GM12875 (cell line): ENCODE data around the gene TMEM170A.

Experiments used
- H3K4me3 ChIP-seq: one replicate; pipeline ENCODE4 v1.5.1; 2011; ENCODE audit warnings: low read depth, low read length, control low read depth
- TF ChIP-seq, protein P1 (sequence below): IDR thresholded peaks from 2 replicates; pipeline ENCODE4 v1.5.1; 2011; ENCODE audit warnings: low read depth, mild to moderate bottlenecking, control low read depth, inconsistent platforms, low read length, moderate library complexity, borderline replicate concordance; ENCODE audit not compliant: insufficient read depth

Gene TMEM170A

DNA sequence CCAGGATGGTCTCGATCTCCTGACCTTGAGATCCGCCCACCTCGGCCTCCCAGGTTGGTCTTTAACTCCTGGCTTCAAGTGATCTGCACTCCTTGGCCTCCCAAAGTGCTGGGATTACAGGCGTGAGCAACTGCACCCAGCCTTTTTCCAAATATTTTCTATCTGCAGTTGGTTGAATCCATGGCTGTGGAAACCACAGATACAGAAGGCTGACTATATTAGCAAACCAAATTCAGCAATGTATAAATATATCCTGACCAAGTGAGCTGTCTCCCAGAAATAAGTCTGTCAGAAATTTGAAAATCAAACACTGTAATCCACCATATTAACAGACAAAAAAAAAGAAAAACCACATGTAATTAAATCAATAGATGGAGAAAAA lies 40.8 kb downstream of the TMEM170A start:
- TF ChIP-seq, protein P1, sequence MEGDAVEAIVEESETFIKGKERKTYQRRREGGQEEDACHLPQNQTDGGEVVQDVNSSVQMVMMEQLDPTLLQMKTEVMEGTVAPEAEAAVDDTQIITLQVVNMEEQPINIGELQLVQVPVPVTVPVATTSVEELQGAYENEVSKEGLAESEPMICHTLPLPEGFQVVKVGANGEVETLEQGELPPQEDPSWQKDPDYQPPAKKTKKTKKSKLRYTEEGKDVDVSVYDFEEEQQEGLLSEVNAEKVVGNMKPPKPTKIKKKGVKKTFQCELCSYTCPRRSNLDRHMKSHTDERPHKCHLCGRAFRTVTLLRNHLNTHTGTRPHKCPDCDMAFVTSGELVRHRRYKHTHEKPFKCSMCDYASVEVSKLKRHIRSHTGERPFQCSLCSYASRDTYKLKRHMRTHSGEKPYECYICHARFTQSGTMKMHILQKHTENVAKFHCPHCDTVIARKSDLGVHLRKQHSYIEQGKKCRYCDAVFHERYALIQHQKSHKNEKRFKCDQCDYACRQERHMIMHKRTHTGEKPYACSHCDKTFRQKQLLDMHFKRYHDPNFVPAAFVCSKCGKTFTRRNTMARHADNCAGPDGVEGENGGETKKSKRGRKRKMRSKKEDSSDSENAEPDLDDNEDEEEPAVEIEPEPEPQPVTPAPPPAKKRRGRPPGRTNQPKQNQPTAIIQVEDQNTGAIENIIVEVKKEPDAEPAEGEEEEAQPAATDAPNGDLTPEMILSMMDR: no peak
- H3K4me3 ChIP-seq: no peak overlapping the region

DNA sequence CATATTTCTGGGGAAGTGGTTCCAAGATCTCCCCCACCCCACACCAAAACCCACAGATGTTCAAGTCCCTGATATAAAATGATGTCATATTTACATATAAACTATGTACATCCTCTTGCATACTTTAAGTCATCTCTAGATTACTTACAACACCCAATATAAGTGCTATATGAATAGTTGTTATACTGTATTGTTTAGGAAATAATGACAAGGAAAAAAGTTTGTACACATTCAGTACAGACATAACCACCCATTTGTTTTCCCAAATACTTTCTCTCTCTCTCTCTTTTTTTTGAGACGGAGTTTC lies 42.7 kb downstream of the TMEM170A start:
- H3K4me3 ChIP-seq: no peak overlapping the region
- TF ChIP-seq, protein P1: no peak

DNA sequence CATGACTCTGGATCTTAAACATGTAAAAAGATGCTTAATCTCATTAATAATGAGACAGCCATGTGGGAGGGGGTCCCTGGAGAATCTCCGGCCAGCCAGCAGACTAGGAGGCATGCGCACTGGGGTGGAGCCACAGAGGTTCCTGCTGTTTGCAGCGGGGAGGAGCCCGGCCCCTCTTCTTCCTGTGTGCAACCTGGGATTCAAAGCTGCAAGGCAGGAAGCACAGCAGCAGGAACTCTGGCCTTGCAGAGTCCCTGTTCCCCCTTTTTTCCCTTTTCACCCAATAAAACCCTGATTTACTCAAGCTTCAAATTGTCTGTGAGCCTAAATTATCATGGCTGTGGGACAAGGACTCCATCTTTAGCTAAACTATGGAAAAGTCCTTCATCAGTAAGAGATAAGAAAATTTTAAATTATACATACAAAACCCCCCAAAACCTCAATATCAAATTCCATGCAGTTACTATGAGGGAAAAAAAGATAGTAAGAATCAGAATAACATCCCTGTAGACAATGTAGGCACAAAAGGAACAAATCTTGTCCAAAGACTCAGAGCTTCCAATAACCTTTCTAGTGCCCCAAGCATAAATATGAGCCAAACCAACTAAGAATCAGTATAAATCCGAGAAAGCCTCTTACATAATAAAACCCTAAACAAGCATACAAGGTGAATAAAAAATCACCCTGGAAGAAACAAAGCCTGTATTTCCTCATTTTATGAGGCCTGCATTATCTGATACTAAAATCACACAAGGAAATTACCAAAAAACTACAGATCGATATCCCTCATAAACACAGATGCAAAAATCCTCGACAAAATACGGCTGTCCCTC lies 43.3 kb downstream of the TMEM170A start:
- no peak overlapping the region for H3K4me3 ChIP-seq

DNA sequence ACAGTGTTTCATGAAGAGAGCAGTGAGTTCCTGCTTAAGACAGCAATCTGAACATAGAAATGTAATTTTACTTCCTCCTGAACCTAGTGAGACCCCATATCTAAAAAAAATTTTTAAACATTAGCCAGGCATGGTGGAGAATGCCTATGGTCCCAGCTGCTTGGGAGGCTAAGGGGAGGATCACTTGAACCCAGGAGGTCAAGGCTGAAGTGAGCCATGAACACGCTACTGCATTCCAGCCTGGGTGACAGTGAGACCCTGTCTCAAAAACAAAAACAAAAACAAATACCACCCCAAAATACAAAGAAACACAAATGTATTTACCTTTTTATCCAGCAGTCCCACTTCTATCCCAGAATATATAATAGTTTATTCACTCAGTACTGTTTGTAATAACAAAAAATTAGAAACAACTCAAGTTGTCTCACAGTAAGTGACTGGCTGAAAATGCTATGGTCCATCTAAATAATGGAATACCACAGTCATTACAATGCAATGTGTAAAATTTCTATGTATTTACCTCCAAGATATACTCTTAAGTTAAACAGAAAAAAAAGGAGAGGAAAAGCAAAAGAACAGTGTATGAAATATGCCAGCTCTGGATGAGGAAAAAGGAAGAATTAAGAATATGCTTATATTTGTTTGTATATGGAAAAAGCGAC lies 47.5 kb downstream of the TMEM170A start:
- no peak overlapping the region for H3K4me3 ChIP-seq
- TF ChIP-seq, protein P1: no peak

More for the DNA sequence above, 43.3 kb downstream of the TMEM170A start:
- TF ChIP-seq, protein P1: no peak

DNA sequence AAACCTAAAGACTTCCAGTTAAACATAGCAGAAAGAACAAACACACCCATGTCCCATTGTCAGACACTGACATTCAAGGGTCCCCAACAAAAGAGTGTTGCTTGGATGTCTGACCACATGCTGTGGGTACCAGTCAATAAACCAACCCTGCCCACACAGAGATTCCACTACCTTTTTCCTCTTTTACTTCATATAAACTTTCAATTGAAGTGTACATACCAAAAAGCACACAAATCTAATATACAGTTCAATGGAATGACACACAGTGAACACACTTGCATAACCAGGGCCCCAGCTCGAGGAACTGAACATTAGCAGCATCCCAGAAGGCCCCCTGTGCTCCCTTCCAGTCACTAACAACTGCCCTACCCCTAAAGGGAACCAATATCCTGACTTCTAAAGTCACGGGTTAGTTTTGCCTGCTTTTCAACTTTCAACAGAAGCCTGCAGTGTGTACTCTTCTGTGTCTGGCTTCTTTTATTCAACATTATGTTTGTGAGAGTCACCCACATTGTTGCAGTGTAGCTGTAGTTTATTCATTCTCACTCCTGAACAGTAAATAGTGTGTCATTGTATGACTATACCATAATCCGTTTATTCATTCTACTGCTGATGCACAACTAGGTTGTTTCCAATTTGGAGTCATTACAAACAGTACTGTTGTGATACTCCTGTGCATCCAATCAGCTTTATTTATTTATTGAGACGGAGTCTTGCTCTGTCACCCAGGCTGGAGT lies 49.2 kb downstream of the TMEM170A start:
- H3K4me3 ChIP-seq: no peak overlapping the region
- TF ChIP-seq, protein P1: no peak

DNA sequence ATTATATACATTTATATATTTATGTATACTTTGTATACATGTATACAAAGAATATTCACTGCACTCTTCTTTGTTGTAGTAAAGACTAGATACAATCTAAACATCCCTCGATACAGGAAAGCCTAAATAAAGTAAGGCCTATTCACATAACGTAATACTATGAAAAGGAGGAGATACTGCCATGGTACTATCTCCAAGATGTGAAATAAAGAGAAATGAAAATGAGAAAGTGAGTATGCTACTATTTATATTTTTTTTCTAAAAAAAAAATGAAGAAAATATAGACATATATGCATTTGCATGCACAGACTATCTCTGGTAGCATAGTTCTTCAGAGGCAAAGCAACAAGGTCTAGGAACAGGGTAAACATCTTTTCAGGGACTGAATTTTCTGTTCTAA lies 50.5 kb downstream of the TMEM170A start:
- H3K4me3 ChIP-seq: no peak overlapping the region
- TF ChIP-seq, protein P1: no peak
